CD4-positive, alpha-beta T cell treated with Interleukin-4 for 4 hours (primary cell): ENCODE results near the gene JAM2.

Experiments used
- DNase-seq: peaks from one replicate; pipeline ENCODE4 v3.0.0-alpha.2; 2020

The JAM2 gene

GRCh38 chr21:25722631-25723030, 83.6 kb downstream of the JAM2 start:
- DNase-seq: no peak

GRCh38 chr21:25732091-25732760, 93.2 kb downstream of the JAM2 start:
- no peak for DNase-seq

GRCh38 chr21:25733859-25734653, 95.0 kb downstream of the JAM2 start:
- no peak for DNase-seq

- DNase-seq: no peak
These were observed 95.5 kb downstream of the JAM2 start for GRCh38 chr21:25734654-25734903.

GRCh38 chr21:25734904-25735645, 96.0 kb downstream of the JAM2 start, which contains the start of the genes ATP5PF and GABPA:
Gene ATP5PF, minus strand, starts transcription at chr21:25734904. Its CDS starts 5,110 bp downstream, at chr21:25729794.
Gene GABPA, plus strand, starts transcription at chr21:25734972. Its CDS starts 6,627 bp downstream, at chr21:25741599.
- DNase-seq: peak; percentile 98

GRCh38 chr21:25735646-25736597, 96.9 kb downstream of the JAM2 start:
- DNase-seq: peak; percentile 75

GRCh38 chr21:25737421-25737820, 98.4 kb downstream of the JAM2 start:
- no peak for DNase-seq

- no peak for DNase-seq
These were observed 103.8 kb downstream of the JAM2 start for GRCh38 chr21:25742900-25743299.

GRCh38 chr21:25744854-25745253, 105.8 kb downstream of the JAM2 start:
- DNase-seq: no peak

GRCh38 chr21:25750085-25750484, 111.0 kb downstream of the JAM2 start:
- no peak for DNase-seq

- no peak for DNase-seq
These were observed 113.4 kb downstream of the JAM2 start for GRCh38 chr21:25752416-25752815.

- DNase-seq: no peak
These were observed 117.3 kb downstream of the JAM2 start for GRCh38 chr21:25756190-25756932.

GRCh38 chr21:25757531-25757930, 118.5 kb downstream of the JAM2 start:
- no peak for DNase-seq

- DNase-seq: no peak
These were observed 120.5 kb downstream of the JAM2 start for GRCh38 chr21:25759573-25759972.

- no peak for DNase-seq
These were observed 121.0 kb downstream of the JAM2 start for GRCh38 chr21:25760061-25760460.

GRCh38 chr21:25760677-25761076, 121.6 kb downstream of the JAM2 start:
- DNase-seq: no peak

GRCh38 chr21:25764065-25764464, 125.0 kb downstream of the JAM2 start:
- DNase-seq: no peak
